H9 (cell line): ENCODE measurements around the gene WFDC1. TPM values are rescaled to one million over a fixed set of nuclear protein-coding genes. Genes with fewer than 3 reads are reported as not detected.

Experiments used
- DNase-seq: peaks from one replicate; pipeline ENCODE4 v3.0.0-alpha.2; 2017
- H2AFZ ChIP-seq: one replicate; pipeline ENCODE4 v1.6.1; 2013; ENCODE audit warnings: mild to moderate bottlenecking, low read length, control low read depth, moderate library complexity
- H2AK5ac ChIP-seq: 2 replicates; pipeline ENCODE4 v1.6.1; 2013; ENCODE audit warnings: low read length, control low read depth, mixed read lengths; ENCODE audit not compliant: insufficient read length
- H2BK120ac ChIP-seq: one replicate; pipeline ENCODE4 v1.6.1; 2013; ENCODE audit warnings: low read depth, mild to moderate bottlenecking, low read length, control low read depth, inconsistent platforms; ENCODE audit not compliant: poor library complexity, severe bottlenecking
- H2BK12ac ChIP-seq: 2 replicates; pipeline ENCODE4 v1.6.1; 2013; ENCODE audit warnings: low read length, control low read depth, mixed read lengths, low read depth; ENCODE audit not compliant: insufficient read length
- H2BK15ac ChIP-seq: 2 replicates; pipeline ENCODE4 v1.6.1; 2013; ENCODE audit warnings: low read depth, low read length, control low read depth
- H2BK20ac ChIP-seq: one replicate; pipeline ENCODE4 v1.6.1; 2013; ENCODE audit warnings: low read depth, mild to moderate bottlenecking, low read length, control low read depth, inconsistent platforms; ENCODE audit not compliant: poor library complexity, severe bottlenecking
- H2BK5ac ChIP-seq: 2 replicates; pipeline ENCODE4 v1.6.1; 2013; ENCODE audit warnings: low read length, control low read depth, mixed read lengths; ENCODE audit not compliant: insufficient read length
- H3K14ac ChIP-seq: 2 replicates; pipeline ENCODE4 v1.6.1; 2013; ENCODE audit warnings: low read length, control low read depth; ENCODE audit not compliant: insufficient read depth
- H3K18ac ChIP-seq: 2 replicates; pipeline ENCODE4 v1.6.1; 2013; ENCODE audit warnings: low read depth, mild to moderate bottlenecking, mixed read lengths, low read length, control low read depth; ENCODE audit not compliant: insufficient read length
- H3K23ac ChIP-seq: 2 replicates; pipeline ENCODE4 v1.6.1; 2013; ENCODE audit warnings: low read length, control low read depth, mixed read lengths, low read depth; ENCODE audit not compliant: insufficient read length
- H3K23me2 ChIP-seq: 2 replicates; pipeline ENCODE4 v1.6.1; 2013; ENCODE audit warnings: low read depth, mild to moderate bottlenecking, mixed read lengths, low read length, control low read depth; ENCODE audit not compliant: insufficient read length, poor library complexity, severe bottlenecking
- H3K27ac ChIP-seq: 2 replicates; pipeline ENCODE4 v1.5.1; 2013; ENCODE audit warnings: low read length, control low read depth, mixed read lengths, low read depth; ENCODE audit not compliant: insufficient read length
- H3K27me3 ChIP-seq: 2 replicates; pipeline ENCODE4 v1.6.1; 2013; ENCODE audit warnings: low read length, control low read depth, inconsistent platforms; ENCODE audit not compliant: insufficient read depth
- H3K4ac ChIP-seq: 2 replicates; pipeline ENCODE4 v1.6.1; 2013; ENCODE audit warnings: low read depth, mild to moderate bottlenecking, control low read depth, inconsistent platforms, low read length, moderate library complexity
- H3K4me1 ChIP-seq: 2 replicates; pipeline ENCODE4 v1.6.1; 2013; ENCODE audit warnings: low read length, control low read depth, inconsistent platforms; ENCODE audit not compliant: insufficient read depth
- H3K4me2 ChIP-seq: 2 replicates; pipeline ENCODE4 v1.6.1; 2013; ENCODE audit warnings: low read length, control low read depth, mixed read lengths; ENCODE audit not compliant: insufficient read length, insufficient read depth
- H3K56ac ChIP-seq: 2 replicates; pipeline ENCODE4 v1.6.1; 2013; ENCODE audit warnings: low read depth, mild to moderate bottlenecking, mixed read lengths, low read length, control low read depth; ENCODE audit not compliant: insufficient read length
- H3K79me1 ChIP-seq: 2 replicates; pipeline ENCODE4 v1.6.1; 2013; ENCODE audit warnings: low read depth, mild to moderate bottlenecking, moderate library complexity, low read length, control low read depth, inconsistent platforms; ENCODE audit not compliant: insufficient read depth, poor library complexity, severe bottlenecking
- H3K79me2 ChIP-seq: 2 replicates; pipeline ENCODE4 v1.6.1; 2013; ENCODE audit warnings: low read length, control low read depth, inconsistent platforms; ENCODE audit not compliant: insufficient read depth
- H3K9ac ChIP-seq: 2 replicates; pipeline ENCODE4 v1.6.1; 2013; ENCODE audit warnings: low read length, control low read depth, mixed read lengths; ENCODE audit not compliant: insufficient read length; ENCODE audit errors: extremely low read depth
- H3K9me3 ChIP-seq: one replicate; pipeline ENCODE4 v1.6.1; 2013; ENCODE audit warnings: low read depth, low read length, inconsistent platforms; ENCODE audit not compliant: control insufficient read depth
- H3T11ph ChIP-seq: one replicate; pipeline ENCODE4 v1.6.1; 2013; ENCODE audit warnings: mild to moderate bottlenecking, low read length, control low read depth, inconsistent platforms
- H4K20me1 ChIP-seq: one replicate; pipeline ENCODE4 v1.6.1; 2013; ENCODE audit not compliant: control insufficient read depth, insufficient read length, insufficient read depth
- H4K5ac ChIP-seq: 2 replicates; pipeline ENCODE4 v1.6.1; 2013; ENCODE audit warnings: low read depth, mild to moderate bottlenecking, mixed read lengths, low read length, control low read depth; ENCODE audit not compliant: insufficient read length
- H4K8ac ChIP-seq: replicated peaks from 2 replicates; pipeline ENCODE4 v1.6.1; 2013; ENCODE audit warnings: low read length, control low read depth, mixed read lengths, low read depth; ENCODE audit not compliant: insufficient read length
- H4K91ac ChIP-seq: 2 replicates; pipeline ENCODE4 v1.6.1; 2013; ENCODE audit warnings: low read depth, mild to moderate bottlenecking, moderate library complexity, mixed read lengths, low read length, control low read depth; ENCODE audit not compliant: insufficient read length
- H3K27ac Mint-ChIP-seq, 3 experiments: 2 replicates in 2 of 3; 3 replicates in 1 of 3; pipeline ENCODE4 v1.8.0; 2020 to 2021; ENCODE audit warnings: mixed read lengths in 3 of 3, mild to moderate bottlenecking in 1 of 3, moderate library complexity in 1 of 3
- H3K27me3 Mint-ChIP-seq: 2 replicates; pipeline ENCODE4 v1.8.0; 2021; ENCODE audit warnings: low read depth, mild to moderate bottlenecking, moderate library complexity, mixed read lengths
- H3K36me3 Mint-ChIP-seq, 3 experiments: 2 replicates in 2 of 3; 3 replicates in 1 of 3; pipeline ENCODE4 v1.8.0; 2020 to 2021; ENCODE audit warnings: low read depth in 3 of 3, mixed read lengths in 3 of 3; ENCODE audit not compliant: insufficient read depth in 1 of 3
- H3K4me1 Mint-ChIP-seq, 2 experiments: 2 replicates each; pipeline ENCODE4 v1.8.0; 2020; ENCODE audit warnings: mixed read lengths in 2 of 2
- H3K4me3 Mint-ChIP-seq, 2 experiments: 2 replicates in 1 of 2; 3 replicates in 1 of 2; pipeline ENCODE4 v1.8.0; 2020 to 2021; ENCODE audit warnings: mild to moderate bottlenecking in 2 of 2, mixed read lengths in 2 of 2, moderate library complexity in 1 of 2
- H3K9me3 Mint-ChIP-seq, 2 experiments: 2 replicates in 1 of 2; 3 replicates in 1 of 2; pipeline ENCODE4 v1.8.0; 2020; ENCODE audit warnings: mild to moderate bottlenecking in 2 of 2, mixed read lengths in 2 of 2, moderate library complexity in 1 of 2
- CTCF ChIP-seq: fragments of 200-600 bp; sonication (generic); conservative IDR thresholded peaks from 3 replicates; pipeline ENCODE4 v1.8.0; 2021; ENCODE audit warnings: antibody characterized with exemption, mild to moderate bottlenecking
- WGBS: extraction: QIAGEN DNeasy Blood & Tissue Kit; methylation state at CpG from one replicate; pipeline ENCODE4 v1.1.7; 2013; ENCODE audit warnings: missing lambda C conversion rate, low lambda C conversion rate, mixed read lengths; ENCODE audit not compliant: insufficient read length; ENCODE audit errors: extremely low coverage; 5-methylcytosine and 5-hydroxymethylcytosine counted together
- total RNA-seq: library from RNA; stranded (reverse); gene quantifications from 2 replicates; pipeline ENCODE4 v1.2.1, GENCODE V29; 2021

WFDC1 gene
- total RNA-seq, 1 experiment from 2014 or later, result 0.24 TPM

GRCh38 chr16:84262939-84263338 lies 31.7 kb upstream of the WFDC1 start:
- Histone ChIP-seq H3K4me2 (no peak overlapping the region), H2BK12ac (no peak overlapping the region), H3K9me3 (no peaks in the 10 kb centered on the region), H3K9ac (no peak overlapping the region), H3K56ac (no peak overlapping the region), H3K18ac (no peak overlapping the region), H3K4ac (no peak overlapping the region), H3K14ac (no peak overlapping the region), H4K91ac (no peak overlapping the region), H2AK5ac (no peak overlapping the region), H3K27ac (no peak overlapping the region), H2BK5ac (no peak overlapping the region), H4K5ac (no peak overlapping the region), H4K20me1 (no peaks in the 10 kb centered on the region), H3T11ph (no peak overlapping the region), H3K79me1 (no peaks in the 10 kb centered on the region), H3K23me2 (no peaks in the 10 kb centered on the region), H3K23ac (no peak overlapping the region), H3K27me3 (no peaks in the 10 kb centered on the region), H2BK15ac (no peak overlapping the region), H2BK120ac (no peak overlapping the region), H2BK20ac (no peak overlapping the region), H3K79me2 (no peaks in the 10 kb centered on the region), H2AFZ (no peak overlapping the region), H4K8ac (no peak overlapping the region), H3K4me1 (no peaks in the 10 kb centered on the region; the same call in 1 of the 2 replicates)
- Mint-ChIP-seq H3K4me3 (no peak overlapping the region), H3K4me1 (peaks cover 9% of the 10 kb centered on the region in 2 experiments), H3K36me3 (no peaks in the 10 kb centered on the region), H3K9me3 (peaks cover 0 to 4% of the 10 kb centered on the region in 2 experiments; a peak in 2 of 5 replicates), H3K27me3 (peaks cover 8% of the 10 kb centered on the region), H3K27ac (no peak overlapping the region)
- no peak for TF ChIP-seq CTCF
- no peak for DNase-seq
- whole genome bisulfite sequencing, result no CpG with 5 or more reads among the region's 3 CpGs
